H54 (cell line): ENCODE results near the gene SYNRG.
"Not testable (repeated sequence)": the region's sequence is repeated elsewhere in the genome, so short reads cannot be mapped to it uniquely, and the experiment has no call there.

ENCODE experiments used
- DNase-seq: peaks from one replicate; pipeline ENCODE4 v3.0.0; 2011; ENCODE audit warnings: low spot score, mixed read lengths; ENCODE audit not compliant: insufficient read length
- FAIRE-seq: peaks from 3 replicates; lab custom pipeline; 2011; peaks lifted over from hg19 to GRCh38; lab: Jason Lieb, UNC
- POLR2A ChIP-seq: IDR thresholded peaks from 2 replicates; pipeline ENCODE4 v1.6.1; 2011; ENCODE audit warnings: low read depth, mild to moderate bottlenecking, low read length

The SYNRG gene

DNA sequence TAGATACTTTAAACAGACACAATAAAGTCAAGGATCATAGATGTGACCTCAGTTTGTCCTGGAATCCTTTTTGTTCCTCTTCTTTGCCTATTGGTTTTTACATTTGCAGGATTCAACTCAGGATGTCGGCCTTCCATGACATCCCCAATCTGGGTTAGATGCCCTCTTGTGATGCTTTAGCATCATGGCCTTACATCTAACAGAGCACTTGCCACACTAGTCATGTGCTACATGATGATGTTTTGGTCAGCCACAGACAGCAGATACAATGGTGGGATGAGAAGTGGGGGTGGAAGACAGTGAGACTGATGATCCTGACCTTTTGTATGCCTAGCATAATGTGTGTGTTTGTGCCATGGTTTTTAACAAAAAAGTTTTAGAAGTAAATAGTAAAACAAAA lies 1.8 kb upstream of the SYNRG start:
- no peak for FAIRE-seq
- no peak for TF ChIP-seq POLR2A
- no peak for DNase-seq

DNA sequence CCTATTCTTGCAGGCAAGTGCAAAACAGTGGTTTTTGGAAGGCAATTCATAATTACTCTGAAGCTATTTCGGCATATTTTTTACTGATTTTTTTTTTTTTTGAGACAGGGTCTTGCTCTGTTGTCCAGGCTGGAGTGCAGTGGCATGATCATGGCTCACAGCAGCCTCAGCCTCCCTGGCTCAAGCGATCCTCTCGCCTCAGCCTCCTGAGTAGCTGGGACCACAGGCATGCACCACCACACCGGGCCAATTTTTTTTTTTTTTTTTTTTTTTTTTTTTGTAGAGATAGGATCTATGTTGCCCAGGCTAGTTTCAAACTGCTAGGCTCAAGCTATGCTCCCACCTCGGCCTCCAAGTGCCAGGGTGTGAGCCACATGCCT lies 813 bp upstream of the SYNRG start:
- not testable (repeated sequence) for FAIRE-seq, DNase-seq

DNA sequence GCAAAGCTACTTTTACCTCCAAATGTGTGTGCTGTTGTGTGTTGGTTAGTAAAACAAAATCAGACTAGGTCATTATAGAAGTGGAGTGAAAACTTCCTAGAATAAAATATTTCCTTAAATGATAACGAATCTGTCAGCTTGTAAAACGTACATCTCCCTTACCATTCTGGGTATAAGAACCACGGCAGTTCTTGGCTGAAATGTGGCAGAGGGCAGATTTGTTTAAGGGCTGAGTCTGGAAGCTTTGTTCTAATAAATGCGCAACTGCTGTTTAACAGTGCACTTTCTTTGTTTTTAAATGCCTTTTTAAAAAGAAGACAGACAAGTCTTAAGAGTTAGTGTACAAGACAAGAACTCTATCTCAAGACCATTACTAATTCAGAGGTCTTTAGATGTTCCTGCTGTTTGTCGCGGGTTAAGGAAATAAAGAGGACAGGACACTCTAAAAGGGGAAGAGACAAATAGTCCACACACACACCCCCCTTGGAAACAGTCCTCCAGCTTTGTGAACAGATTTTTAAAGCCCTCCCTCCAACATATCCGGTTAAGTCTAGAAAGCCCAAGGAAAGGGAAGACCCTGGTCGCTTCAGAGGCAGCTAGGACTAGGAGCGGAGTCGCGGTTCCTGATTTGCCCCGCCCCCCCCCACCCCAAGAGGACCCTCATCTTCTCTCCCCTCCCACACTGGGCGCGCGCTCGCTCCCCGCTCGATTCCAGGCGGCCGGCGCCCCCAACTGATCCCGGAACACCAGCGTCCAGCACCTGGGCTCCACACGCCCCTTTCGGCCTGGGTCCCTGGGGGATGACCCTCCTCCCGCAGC lies 658 bp downstream of the SYNRG start:
- peak; percentile 6 for DNase-seq
- FAIRE-seq: no peak
- no peak for TF ChIP-seq POLR2A

DNA sequence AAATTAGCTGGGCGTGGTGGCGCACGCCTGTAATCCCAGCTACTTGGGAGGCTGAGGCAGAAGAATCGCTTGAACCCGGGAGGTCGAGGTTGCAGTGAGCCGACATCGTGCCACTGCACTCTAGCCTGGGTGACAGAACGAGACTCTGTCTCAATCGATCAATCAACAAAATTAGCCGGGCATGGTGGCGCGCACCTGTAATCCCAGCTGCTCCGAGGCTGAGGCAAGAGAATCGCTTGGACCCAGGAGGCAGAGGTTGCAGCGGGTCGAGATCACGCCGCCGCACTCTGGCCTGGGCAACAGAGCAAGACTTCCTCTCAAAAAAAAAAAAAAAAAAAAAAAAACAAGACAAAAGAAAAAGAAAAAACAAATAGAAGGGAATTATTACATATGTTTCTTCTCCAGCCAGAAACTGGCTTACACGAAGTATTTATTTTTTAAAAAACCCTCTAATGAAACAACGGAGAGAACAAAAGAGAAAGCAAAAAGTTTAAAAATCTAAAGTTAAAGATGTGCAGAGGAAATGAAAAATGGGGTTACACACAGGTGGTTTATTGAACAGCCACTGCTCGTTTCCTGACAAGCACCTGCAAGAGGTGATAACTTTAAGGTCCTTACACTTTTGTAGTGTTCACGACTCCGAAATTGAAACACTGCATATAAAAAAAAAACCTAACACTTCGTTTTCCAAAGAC lies 1.4 kb downstream of the SYNRG start:
- no peak for TF ChIP-seq POLR2A
- no peak for DNase-seq
- no peak for FAIRE-seq

DNA sequence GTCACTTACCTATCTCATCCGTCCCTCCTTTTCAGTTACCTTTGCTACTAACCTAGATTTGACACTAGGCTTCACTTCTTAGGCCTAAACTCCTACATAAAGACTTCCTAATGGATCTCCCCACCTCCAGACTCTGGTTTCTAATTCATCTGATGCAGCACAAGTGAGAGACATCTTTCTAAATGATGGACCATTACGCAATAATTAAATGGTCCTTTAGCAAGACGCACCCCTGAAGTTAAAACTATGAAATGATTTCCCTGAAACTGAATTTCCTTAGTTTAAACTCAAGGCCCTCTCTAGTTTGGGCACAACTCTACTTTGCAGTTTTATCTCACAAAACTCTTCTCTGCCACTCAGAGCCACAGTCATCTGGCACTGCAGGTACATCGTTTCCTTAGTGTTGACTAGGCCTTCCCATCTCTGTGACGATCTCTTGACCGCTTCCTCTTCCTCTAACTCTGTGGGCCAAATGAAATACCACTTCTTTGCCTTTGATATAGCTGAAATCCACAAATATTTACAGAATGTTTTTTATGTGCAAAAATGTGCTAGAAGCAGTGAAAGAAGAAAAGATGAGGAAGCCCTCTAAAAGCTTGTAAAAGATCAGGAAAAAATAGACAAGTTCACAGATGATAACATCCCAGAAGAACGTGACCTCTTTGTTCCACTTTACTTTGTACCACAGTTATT lies 3.3 kb downstream of the SYNRG start:
- DNase-seq (no peak), FAIRE-seq (no peak)
- no peak for TF ChIP-seq POLR2A

DNA sequence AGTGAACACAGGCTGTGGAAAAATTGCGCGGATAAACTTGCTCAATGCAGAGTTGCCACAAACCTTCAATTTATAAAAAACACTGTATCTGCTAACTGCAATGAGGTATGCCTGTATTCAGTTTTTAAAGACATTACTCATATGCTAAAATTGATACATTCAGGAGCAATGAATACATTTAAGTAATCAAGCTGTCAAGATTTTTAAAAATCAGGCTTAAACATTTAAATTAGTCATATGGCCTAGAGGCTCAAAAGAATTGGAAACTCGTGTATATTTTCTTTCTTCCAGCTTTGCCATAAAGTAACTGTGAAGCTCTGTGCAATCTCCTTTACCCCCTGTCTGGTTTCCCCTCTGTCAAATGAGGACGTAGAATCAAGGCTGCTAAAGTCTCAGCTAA lies 4.1 kb downstream of the SYNRG start:
- no peak for FAIRE-seq
- no peak for DNase-seq
- no peak for TF ChIP-seq POLR2A

DNA sequence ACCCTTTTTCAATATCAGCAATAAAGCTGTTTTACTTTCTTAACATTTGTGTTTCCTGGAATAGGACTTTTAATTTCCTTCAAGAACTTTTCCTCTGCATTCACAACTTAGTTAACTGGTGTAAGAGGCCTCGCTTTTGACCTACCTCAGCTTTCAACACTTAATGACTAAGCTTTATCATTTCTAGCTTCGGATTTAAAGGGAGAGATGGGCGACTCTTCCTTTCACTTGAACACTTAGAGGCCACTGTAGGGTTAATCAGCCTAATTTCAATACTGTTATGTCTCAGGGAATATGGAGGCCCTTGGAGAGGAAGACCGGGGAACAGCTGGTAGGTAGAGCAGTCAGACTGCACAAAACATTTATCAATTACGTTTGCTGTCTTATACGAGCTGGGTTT lies 4.7 kb downstream of the SYNRG start:
- FAIRE-seq (no peak), DNase-seq (no peak)
- no peak for TF ChIP-seq POLR2A

DNA sequence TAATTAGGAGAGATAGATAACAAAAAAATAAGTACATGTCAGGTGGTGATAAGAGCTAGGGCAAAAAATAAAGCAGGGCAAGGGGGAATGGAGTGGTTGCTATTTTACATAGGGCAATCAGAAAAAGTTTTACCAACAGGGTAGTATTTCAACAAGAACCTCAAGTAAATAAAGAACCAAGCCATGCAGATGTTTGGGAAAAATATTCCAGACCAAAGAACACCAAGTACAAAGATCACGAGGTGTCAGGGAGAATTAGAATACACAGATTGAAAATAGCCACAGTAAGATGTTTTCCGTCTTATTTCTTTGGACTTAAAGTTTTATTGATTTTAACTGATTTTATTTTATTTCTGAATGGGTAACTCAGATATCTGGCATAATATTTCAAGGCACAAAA lies 11.1 kb downstream of the SYNRG start:
- no peak for FAIRE-seq
- no peak for TF ChIP-seq POLR2A
- DNase-seq: no peak

DNA sequence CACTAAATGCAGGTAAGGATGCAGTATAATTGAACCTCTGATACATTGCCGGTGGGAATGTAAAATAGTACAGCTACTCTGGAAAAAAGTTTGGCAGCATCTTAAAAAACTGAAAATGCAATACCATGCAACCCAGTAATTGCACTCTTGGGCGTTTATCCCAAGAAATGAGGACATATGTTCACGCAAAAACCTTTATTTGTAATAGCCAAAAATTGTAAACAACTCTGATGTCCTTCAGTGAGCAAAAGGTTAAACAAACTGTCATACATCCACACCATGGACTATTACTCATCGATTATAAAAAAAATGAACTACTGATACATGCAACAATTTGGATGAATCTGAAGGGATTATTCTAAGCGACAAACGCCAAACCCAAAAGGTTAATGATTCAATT lies 16.9 kb downstream of the SYNRG start:
- TF ChIP-seq POLR2A: no peak
- no peak for FAIRE-seq

DNA sequence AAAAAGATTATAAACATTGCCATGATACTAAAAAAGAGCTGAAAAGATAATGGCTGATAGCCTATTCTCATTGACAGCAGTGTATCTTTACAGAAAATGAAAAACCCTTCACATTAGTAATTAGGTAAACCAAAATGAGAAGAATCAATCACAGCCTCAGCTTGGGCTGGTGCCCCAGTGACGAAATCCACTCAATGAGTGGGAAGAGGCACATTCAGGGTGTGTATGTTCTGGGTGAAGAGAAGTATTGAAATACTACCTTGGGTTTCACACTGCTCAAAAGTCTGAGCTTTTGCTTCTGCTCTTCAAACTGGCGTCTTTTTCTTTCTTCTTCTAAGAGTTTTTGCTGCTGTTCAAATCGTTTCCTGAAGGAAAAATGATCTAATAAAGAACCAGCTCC lies 24.2 kb downstream of the SYNRG start:
- FAIRE-seq (no peak), DNase-seq (no peak)
- no peak for TF ChIP-seq POLR2A

More for the DNA sequence above, 16.9 kb downstream of the SYNRG start:
- DNase-seq: no peak

DNA sequence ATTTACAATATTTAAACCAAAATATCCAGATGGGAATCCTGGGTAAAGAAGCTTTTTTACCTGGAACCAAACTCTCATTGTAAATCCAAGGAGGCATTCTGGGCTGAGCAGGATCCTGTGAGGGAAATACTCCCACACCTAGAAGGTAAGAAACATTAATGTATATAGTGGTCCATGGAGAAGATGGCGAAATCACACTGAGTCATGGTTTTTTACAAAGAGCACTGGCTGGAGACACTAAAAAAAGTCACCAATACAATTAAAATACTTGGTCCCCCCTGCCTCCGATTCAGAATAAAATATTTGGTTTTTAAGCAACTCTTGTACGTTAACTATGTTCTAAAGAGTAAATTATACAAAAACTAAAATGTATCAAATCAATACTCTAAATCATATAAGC lies 32.9 kb downstream of the SYNRG start:
- FAIRE-seq: no peak

DNA sequence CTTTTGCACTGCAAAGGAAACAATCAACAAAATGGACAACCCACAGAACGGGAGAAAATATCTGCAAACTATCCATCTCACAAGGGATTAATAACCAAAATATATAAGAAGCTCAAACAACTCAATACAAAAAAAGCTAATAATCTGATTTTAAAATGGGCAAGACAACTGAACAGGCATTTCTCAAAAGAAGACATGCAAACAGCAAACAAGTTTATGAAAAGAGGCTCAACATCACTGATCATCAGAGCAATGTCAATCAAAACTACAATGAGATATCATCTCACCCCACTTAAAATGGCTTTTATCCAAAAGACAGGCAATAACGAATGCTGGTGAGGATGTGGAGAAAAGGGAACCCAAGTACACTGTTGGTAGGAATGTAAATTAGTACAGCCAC lies 34.8 kb downstream of the SYNRG start:
- no peak for TF ChIP-seq POLR2A
- DNase-seq: no peak
- no peak for FAIRE-seq

More for the DNA sequence above, 32.9 kb downstream of the SYNRG start:
- TF ChIP-seq POLR2A: no peak
- no peak for DNase-seq

DNA sequence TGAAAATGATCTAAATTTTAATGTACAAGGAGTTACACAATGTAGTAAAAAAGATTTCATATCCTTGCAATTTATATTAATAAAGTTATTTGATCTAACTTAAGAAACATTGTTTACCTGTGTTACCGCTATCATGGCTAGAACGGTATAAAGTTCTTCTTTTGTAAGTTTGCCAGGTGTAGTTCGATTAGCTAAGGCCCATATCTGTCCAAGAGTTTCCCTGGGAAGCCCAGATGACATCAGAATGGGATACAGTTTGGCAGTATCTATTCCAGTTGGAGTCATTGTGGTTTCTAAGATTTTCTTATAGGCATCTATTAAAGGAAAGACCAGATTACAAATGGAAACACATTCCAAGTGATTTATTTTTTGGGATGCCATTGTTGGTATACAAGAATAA lies 37.5 kb downstream of the SYNRG start:
- no peak for TF ChIP-seq POLR2A
- DNase-seq (no peak), FAIRE-seq (no peak)

DNA sequence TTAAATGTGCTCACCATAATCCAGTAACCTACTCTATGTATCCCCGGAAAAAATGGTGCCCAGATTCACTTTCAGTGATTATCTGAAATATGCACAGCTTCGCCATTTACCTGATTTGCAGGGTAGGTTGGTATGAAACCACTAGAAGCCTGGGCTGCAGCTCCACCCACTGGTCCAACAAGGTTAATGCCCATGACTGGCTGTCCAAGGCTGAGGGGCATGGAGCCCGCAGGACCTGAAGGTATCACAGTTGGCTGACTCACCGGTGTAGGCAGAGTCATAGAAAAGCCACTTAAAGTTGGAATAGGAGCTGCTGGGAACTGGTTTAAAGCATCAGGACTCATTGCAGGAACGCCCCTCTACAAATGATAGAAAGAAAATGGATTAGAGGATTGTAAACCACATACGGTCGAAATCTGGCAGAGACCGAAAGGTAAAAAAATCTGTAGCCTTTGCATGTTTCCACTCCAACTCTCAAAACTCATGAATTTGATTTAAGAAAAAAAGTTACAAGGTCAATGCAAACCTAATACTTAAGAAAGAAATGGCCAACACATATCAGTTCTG lies 38.6 kb downstream of the SYNRG start:
- DNase-seq (peak; percentile 90), FAIRE-seq (no peak)
- TF ChIP-seq POLR2A: no peak
